Karpas-422 (cell line): ENCODE results near the gene TBX5. TPM values are rescaled to one million over a fixed set of nuclear protein-coding genes. Genes with fewer than 3 reads are reported as not detected.

Experiments
- DNase-seq: peaks from one replicate; pipeline ENCODE4 v3.0.0-alpha.2; 2015
- H2AFZ ChIP-seq: fragments of 200-600 bp; sonication (generic); 2 replicates; pipeline ENCODE4 v1.6.1; 2014; ENCODE audit warnings: antibody characterized with exemption, low read length, mixed read lengths
- H3K27ac ChIP-seq: fragments of 200-600 bp; sonication (generic); 2 replicates; pipeline ENCODE4 v1.5.1; 2014; ENCODE audit warnings: mild to moderate bottlenecking, low read length, moderate library complexity
- H3K27me3 ChIP-seq: fragments of 200-600 bp; sonication (generic); 2 replicates; pipeline ENCODE4 v1.6.1; 2014; ENCODE audit warnings: low read length, mixed read lengths
- H3K36me3 ChIP-seq: fragments of 200-600 bp; sonication (generic); 2 replicates; pipeline ENCODE4 v1.6.1; 2014; ENCODE audit warnings: low read length, mixed read lengths; ENCODE audit not compliant: insufficient read depth
- H3K4me1 ChIP-seq: fragments of 200-600 bp; sonication (generic); 2 replicates; pipeline ENCODE4 v1.6.1; 2014; ENCODE audit warnings: mild to moderate bottlenecking, low read length, mixed read lengths
- H3K4me2 ChIP-seq: fragments of 200-600 bp; sonication (generic); 2 replicates; pipeline ENCODE4 v1.6.1; 2014; ENCODE audit warnings: low read length, low read depth, mild to moderate bottlenecking; ENCODE audit not compliant: poor library complexity, severe bottlenecking
- H3K4me3 ChIP-seq: fragments of 200-600 bp; sonication (generic); 2 replicates; pipeline ENCODE4 v1.5.1; 2014; ENCODE audit warnings: mild to moderate bottlenecking, antibody characterized with exemption, low read length, mixed read lengths
- H3K79me2 ChIP-seq: fragments of 200-600 bp; sonication (generic); 2 replicates; pipeline ENCODE4 v1.6.1; 2014; ENCODE audit warnings: mild to moderate bottlenecking, low read length, mixed read lengths
- H3K9ac ChIP-seq: fragments of 200-600 bp; sonication (generic); 2 replicates; pipeline ENCODE4 v1.6.0; 2014; ENCODE audit warnings: low read length
- H3K9me2 ChIP-seq: fragments of 200-600 bp; sonication (generic), shearing (Covaris generic); replicated peaks from 2 replicates; pipeline ENCODE4 v1.6.0; 2014; ENCODE audit warnings: mild to moderate bottlenecking, low read length, moderate library complexity; ENCODE audit not compliant: insufficient read depth
- H3K9me3 ChIP-seq: fragments of 300-700, 200-600 bp; sonication (generic); 2 replicates; pipeline ENCODE4 v1.6.1; 2014; ENCODE audit warnings: low read length, mixed read lengths
- H4K20me1 ChIP-seq: fragments of 200-600 bp; sonication (generic); 2 replicates; pipeline ENCODE4 v1.6.1; 2014; ENCODE audit warnings: mild to moderate bottlenecking, antibody characterized with exemption, low read length, low read depth; ENCODE audit not compliant: insufficient read depth
- total RNA-seq: library from RNA; depleted of rRNA; stranded (reverse); fragments of >200 nt; shearing (Covaris generic); gene quantifications from 2 replicates; pipeline ENCODE4 v1.2.3, GENCODE V29; 2014; ENCODE audit warnings: low replicate concordance; rRNA removed

TBX5 gene
- total RNA-seq: not detected in 2 replicates

GRCh38 chr12:114405519-114406271, at the start of gene TBX5:
TBX5 (minus strand) TSS chr12:114406144; CDS start chr12:114403898, 2,246 bp downstream.
- Histone ChIP-seq H3K9me3 (no peaks in the 10 kb centered on the region), H4K20me1 (no peaks in the 10 kb centered on the region)

GRCh38 chr12:114451657-114452056, 45.7 kb upstream of the TBX5 start:
- H3K4me2 ChIP-seq: no peak overlapping the region
- no peaks in the 10 kb centered on the region for H3K79me2 ChIP-seq
- no peaks in the 10 kb centered on the region for H4K20me1 ChIP-seq
- no peaks in the 10 kb centered on the region for H3K4me1 ChIP-seq
- H3K9me2 ChIP-seq: no peaks in the 10 kb centered on the region
- DNase-seq: no peak
- no peak overlapping the region for H2AFZ ChIP-seq
- H3K36me3 ChIP-seq: no peaks in the 10 kb centered on the region
- no peaks in the 10 kb centered on the region for H3K27me3 ChIP-seq
- H3K9me3 ChIP-seq: no peaks in the 10 kb centered on the region
- H3K9ac ChIP-seq: no peak overlapping the region
- no peak overlapping the region for H3K4me3 ChIP-seq
- no peak overlapping the region for H3K27ac ChIP-seq

More at GRCh38 chr12:114405519-114406271, at the start of gene TBX5:
- Histone ChIP-seq H3K79me2 (no peaks in the 10 kb centered on the region), H3K4me2 (no peak within 1 kb of the TSS), H3K4me3 (no peak within 1 kb of the TSS), H3K36me3 (no peaks in the 10 kb centered on the region), H3K9ac (no peak within 1 kb of the TSS), H2AFZ (no peak within 1 kb of the TSS), H3K27ac (no peak within 1 kb of the TSS), H3K27me3 (no peaks in the 10 kb centered on the region), H3K9me2 (no peaks in the 10 kb centered on the region), H3K4me1 (no peaks in the 10 kb centered on the region)
- no peak for DNase-seq

GRCh38 chr12:114450515-114451300, 44.8 kb upstream of the TBX5 start:
- Histone ChIP-seq H3K36me3 (no peaks in the 10 kb centered on the region), H3K9ac (no peak overlapping the region), H3K9me3 (no peaks in the 10 kb centered on the region), H3K4me2 (no peak overlapping the region), H2AFZ (no peak overlapping the region), H3K27ac (no peak overlapping the region), H3K27me3 (no peaks in the 10 kb centered on the region), H3K4me3 (no peak overlapping the region), H3K9me2 (no peaks in the 10 kb centered on the region), H3K79me2 (no peaks in the 10 kb centered on the region), H3K4me1 (no peaks in the 10 kb centered on the region), H4K20me1 (no peaks in the 10 kb centered on the region)
- DNase-seq: no peak

GRCh38 chr12:114450019-114450418, 44.1 kb upstream of the TBX5 start:
- Histone ChIP-seq H3K9me2 (no peaks in the 10 kb centered on the region), H3K36me3 (no peaks in the 10 kb centered on the region), H3K4me3 (no peak overlapping the region), H3K9ac (no peak overlapping the region), H3K4me1 (no peaks in the 10 kb centered on the region), H3K4me2 (no peak overlapping the region), H3K27ac (no peak overlapping the region), H3K9me3 (no peaks in the 10 kb centered on the region), H3K27me3 (no peaks in the 10 kb centered on the region), H3K79me2 (no peaks in the 10 kb centered on the region), H2AFZ (no peak overlapping the region), H4K20me1 (no peaks in the 10 kb centered on the region)
- DNase-seq: no peak

GRCh38 chr12:114448618-114448933, 42.6 kb upstream of the TBX5 start:
- Histone ChIP-seq H3K79me2 (no peaks in the 10 kb centered on the region), H3K4me1 (no peaks in the 10 kb centered on the region), H3K4me2 (no peak overlapping the region), H4K20me1 (no peaks in the 10 kb centered on the region), H3K9ac (no peak overlapping the region), H3K36me3 (no peaks in the 10 kb centered on the region), H2AFZ (no peak overlapping the region), H3K4me3 (no peak overlapping the region), H3K27ac (no peak overlapping the region), H3K9me2 (no peaks in the 10 kb centered on the region), H3K9me3 (no peaks in the 10 kb centered on the region), H3K27me3 (no peaks in the 10 kb centered on the region)
- DNase-seq: no peak

GRCh38 chr12:114447799-114448617, 42.1 kb upstream of the TBX5 start:
- Histone ChIP-seq H3K9me2 (no peaks in the 10 kb centered on the region), H3K36me3 (no peaks in the 10 kb centered on the region), H2AFZ (no peak overlapping the region), H3K27ac (no peak overlapping the region), H3K4me2 (no peak overlapping the region), H3K27me3 (no peaks in the 10 kb centered on the region), H3K4me3 (no peak overlapping the region), H3K4me1 (no peaks in the 10 kb centered on the region), H4K20me1 (no peaks in the 10 kb centered on the region), H3K79me2 (no peaks in the 10 kb centered on the region), H3K9me3 (no peaks in the 10 kb centered on the region), H3K9ac (no peak overlapping the region)
- no peak for DNase-seq

- no peak overlapping the region for H3K4me3 ChIP-seq
- no peaks in the 10 kb centered on the region for H3K9me3 ChIP-seq
- H3K4me1 ChIP-seq: no peaks in the 10 kb centered on the region
- DNase-seq: no peak
- H3K9ac ChIP-seq: no peak overlapping the region
- no peaks in the 10 kb centered on the region for H3K9me2 ChIP-seq
- H2AFZ ChIP-seq: no peak overlapping the region
- no peaks in the 10 kb centered on the region for H3K79me2 ChIP-seq
- H3K36me3 ChIP-seq: no peaks in the 10 kb centered on the region
- no peak overlapping the region for H3K4me2 ChIP-seq
- no peak overlapping the region for H3K27ac ChIP-seq
- no peaks in the 10 kb centered on the region for H4K20me1 ChIP-seq
- no peaks in the 10 kb centered on the region for H3K27me3 ChIP-seq
Measured at GRCh38 chr12:114447274-114447716, 41.4 kb upstream of the TBX5 start.
